WTC11 (cell line): ENCODE data around the gene ISCA2.

Source experiments
- AFF4 ChIP-seq: sonication (generic); formaldehyde crosslinking; IDR thresholded peaks from 2 replicates; pipeline ENCODE4 v1.8.1; 2023; ENCODE audit warnings: mild to moderate bottlenecking, missing genetic modification reagents, borderline replicate concordance
- ATF1 ChIP-seq: sonication (generic); formaldehyde crosslinking; IDR thresholded peaks from 2 replicates; pipeline ENCODE4 v1.8.1; 2023; ENCODE audit warnings: mild to moderate bottlenecking, moderate library complexity, missing genetic modification reagents
- ATF2 ChIP-seq: sonication (generic); formaldehyde crosslinking; IDR thresholded peaks from 2 replicates; pipeline ENCODE4 v1.8.1; 2022; ENCODE audit warnings: low read depth, missing genetic modification reagents, borderline replicate concordance
- ATF6 ChIP-seq: sonication (generic); formaldehyde crosslinking; IDR thresholded peaks from 2 replicates; pipeline ENCODE4 v1.8.1; 2023; ENCODE audit warnings: mild to moderate bottlenecking, missing genetic modification reagents
- CREB1 ChIP-seq: sonication (generic); formaldehyde crosslinking; IDR thresholded peaks from 2 replicates; pipeline ENCODE4 v1.8.0; 2023; ENCODE audit warnings: mild to moderate bottlenecking, missing genetic modification reagents
- CTCF ChIP-seq: fragments of 200-600 bp; IDR thresholded peaks from 2 replicates; pipeline ENCODE4 v1.8.0; 2022; ENCODE audit warnings: antibody characterized with exemption
- FOXP1 ChIP-seq: sonication (generic); formaldehyde crosslinking; IDR thresholded peaks from 2 replicates; pipeline ENCODE4 v1.8.0; 2022; ENCODE audit warnings: missing genetic modification reagents, mild to moderate bottlenecking, moderate library complexity, borderline replicate concordance
- MAX ChIP-seq: sonication (generic); formaldehyde crosslinking; IDR thresholded peaks from 2 replicates; pipeline ENCODE4 v1.8.0; 2022; ENCODE audit warnings: mild to moderate bottlenecking, missing genetic modification reagents
- NR3C1 ChIP-seq: sonication (generic); formaldehyde crosslinking; conservative IDR thresholded peaks from 2 replicates; pipeline ENCODE4 v1.8.1; 2023; ENCODE audit warnings: low read depth, mild to moderate bottlenecking, missing genetic modification reagents
- SP1 ChIP-seq: sonication (generic); formaldehyde crosslinking; conservative IDR thresholded peaks from 2 replicates; pipeline ENCODE4 v1.8.1; 2022; ENCODE audit warnings: missing genetic modification reagents
- TCF7 ChIP-seq: sonication (generic); formaldehyde crosslinking; IDR thresholded peaks from 2 replicates; pipeline ENCODE4 v1.8.0; 2022; ENCODE audit warnings: mild to moderate bottlenecking, low read depth, missing genetic modification reagents, moderate library complexity
- ZBTB21 ChIP-seq: sonication (generic); formaldehyde crosslinking; IDR thresholded peaks from 2 replicates; pipeline ENCODE4 v1.8.1; 2023; ENCODE audit warnings: mild to moderate bottlenecking, missing genetic modification reagents, borderline replicate concordance

GRCh38 chr14:74457565-74457895 lies 36.0 kb upstream of the ISCA2 start:
- TF ChIP-seq CTCF (no peak), TCF7 (no peak), FOXP1 (CRISPR knock-in tag) (no peak), ZBTB21 (CRISPR knock-in tag) (no peak), MAX (no peak), AFF4 (CRISPR knock-in tag) (no peak), CREB1 (CRISPR knock-in tag) (no peak), ATF6 (CRISPR knock-in tag) (no peak), ATF2 (CRISPR knock-in tag) (no peak), SP1 (CRISPR knock-in tag) (no peak), ATF1 (CRISPR knock-in tag) (no peak), NR3C1 (CRISPR knock-in tag) (no peak)
